ENCODE results near the gene ADM.
"Not testable (repeated sequence)": the region's sequence is repeated elsewhere in the genome, so short reads cannot be mapped to it uniquely, and the experiment has no call there.

Gene ADM

GRCh38 chr11:10304495-10305261, at the start of gene ADM:
Gene ADM (plus strand): TSS chr11:10305073. CDS start chr11:10305701, 628 bp downstream.
- DNase-seq (ENCODE audit: low spot score) (peak; percentile 89), FAIRE-seq (peak; percentile 30)

DNA sequence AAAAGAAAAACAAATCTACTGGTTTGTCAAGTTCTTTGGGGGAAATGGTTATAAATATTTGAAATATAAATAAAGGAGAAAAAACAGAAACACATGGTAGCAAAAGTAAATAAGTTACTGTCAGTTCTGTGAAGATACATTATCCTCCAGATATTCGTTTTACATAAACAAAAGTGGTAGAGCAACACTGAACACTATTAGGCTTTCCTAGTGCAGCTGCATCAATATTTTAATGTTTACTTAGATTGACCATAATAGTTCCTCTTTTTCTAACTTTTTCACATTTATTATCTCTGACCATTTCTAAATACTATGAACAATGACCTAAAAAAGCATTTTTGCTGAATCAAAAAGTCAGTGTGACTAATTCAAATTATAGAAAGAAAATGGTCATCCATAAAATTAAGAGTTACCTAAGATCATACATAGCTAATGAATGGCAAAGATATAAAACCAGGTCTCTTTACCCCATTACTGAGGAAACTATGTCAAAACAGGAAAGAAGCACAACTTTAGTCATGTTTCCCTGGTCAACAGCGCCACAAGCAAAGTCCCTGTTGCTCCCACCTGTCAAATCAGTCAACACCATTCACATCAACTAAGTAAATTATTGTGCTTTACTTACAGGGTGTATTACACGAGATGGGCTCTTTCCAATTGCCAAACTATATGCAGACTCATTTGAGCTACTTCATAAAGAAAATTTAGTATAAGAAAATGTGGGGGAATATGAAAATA, 49.3 kb upstream of the ADM start:
- peak; percentile 17 for FAIRE-seq
- no peak for DNase-seq (ENCODE audit: low spot score)

DNA sequence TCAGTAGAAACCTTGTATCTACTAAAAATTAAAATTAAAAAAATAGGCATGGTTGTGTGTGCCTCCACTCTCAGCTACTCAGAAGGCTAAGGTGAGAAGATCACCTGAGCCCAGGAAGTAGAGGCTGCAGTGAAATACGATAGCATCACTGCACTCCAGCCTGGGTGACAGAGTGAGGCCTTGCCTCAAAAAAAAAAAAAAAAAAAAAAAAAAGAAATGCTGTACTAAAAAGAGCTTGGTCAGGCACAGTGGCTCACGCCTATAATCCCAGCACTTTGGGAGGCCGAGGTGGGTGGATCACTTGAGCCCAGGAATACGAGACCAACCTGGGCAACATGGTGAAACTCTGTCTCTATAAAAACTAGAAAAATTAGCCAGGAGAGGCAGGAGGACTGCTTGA, 47.4 kb upstream of the ADM start:
- no peak for FAIRE-seq
- no peak for DNase-seq (ENCODE audit: low spot score)

DNA sequence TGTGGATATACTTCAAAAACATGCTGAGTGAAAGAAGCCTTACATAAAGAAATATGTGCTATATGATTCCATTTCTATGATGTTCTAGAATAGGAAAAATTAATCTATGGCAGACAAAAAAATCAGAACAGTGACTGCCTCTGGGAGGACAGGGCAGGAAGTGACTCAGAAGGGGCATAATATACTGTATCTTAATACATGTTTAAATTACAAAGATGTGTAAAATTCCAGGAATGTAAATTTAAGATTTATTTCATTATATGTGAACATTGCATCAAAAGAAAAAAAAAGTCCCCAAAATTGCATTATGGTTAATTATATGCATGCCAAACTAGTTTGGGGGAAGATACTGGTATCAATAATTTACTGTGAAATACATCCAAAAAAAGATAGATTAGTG, 43.1 kb upstream of the ADM start:
- peak; percentile 20 for FAIRE-seq
- DNase-seq (ENCODE audit: low spot score): no peak

GRCh38 chr11:10263929-10264328, 40.9 kb upstream of the ADM start:
- DNase-seq (ENCODE audit: low spot score) (peak; percentile 11), FAIRE-seq (no peak)

DNA sequence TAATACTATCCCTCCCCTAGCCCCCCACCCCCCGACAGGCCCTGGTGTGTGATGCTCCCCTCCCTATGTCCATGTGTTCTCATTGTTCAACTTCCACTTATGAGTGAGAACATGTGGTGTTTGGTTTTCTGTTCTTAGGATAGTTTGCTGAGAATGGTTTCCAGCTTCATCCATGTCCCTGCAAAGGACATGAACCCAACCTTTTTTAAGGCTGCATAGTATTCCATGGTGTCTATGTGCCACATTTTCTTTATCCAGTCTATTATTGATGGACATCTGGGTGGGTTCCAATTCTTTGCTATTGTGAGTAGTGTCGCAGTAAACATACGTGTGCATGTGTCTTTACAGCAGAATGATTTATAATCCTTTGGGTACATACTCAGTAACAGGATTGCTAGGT, 40.2 kb upstream of the ADM start:
- not testable (repeated sequence) for DNase-seq (ENCODE audit: low spot score); FAIRE-seq

DNA sequence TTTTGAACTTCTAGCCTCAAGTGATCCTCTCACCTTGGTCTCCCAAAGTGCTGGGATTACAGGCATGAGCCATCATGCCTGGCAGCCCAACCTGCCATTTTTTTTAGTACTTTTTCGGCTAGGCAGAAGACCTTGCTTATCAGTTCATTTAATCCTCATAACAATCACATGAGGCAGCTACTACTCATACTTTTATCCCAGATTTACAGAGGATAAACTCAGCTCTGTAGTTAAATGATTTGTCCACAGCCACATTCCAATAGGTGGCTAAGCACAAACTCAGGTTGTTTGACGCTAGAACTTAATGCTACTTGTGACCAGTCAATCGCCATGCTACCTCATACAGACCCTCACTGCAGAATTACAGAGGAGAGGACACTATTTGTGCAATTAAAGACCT, 38.9 kb upstream of the ADM start:
- DNase-seq (ENCODE audit: low spot score): no peak
- FAIRE-seq: no peak

DNA sequence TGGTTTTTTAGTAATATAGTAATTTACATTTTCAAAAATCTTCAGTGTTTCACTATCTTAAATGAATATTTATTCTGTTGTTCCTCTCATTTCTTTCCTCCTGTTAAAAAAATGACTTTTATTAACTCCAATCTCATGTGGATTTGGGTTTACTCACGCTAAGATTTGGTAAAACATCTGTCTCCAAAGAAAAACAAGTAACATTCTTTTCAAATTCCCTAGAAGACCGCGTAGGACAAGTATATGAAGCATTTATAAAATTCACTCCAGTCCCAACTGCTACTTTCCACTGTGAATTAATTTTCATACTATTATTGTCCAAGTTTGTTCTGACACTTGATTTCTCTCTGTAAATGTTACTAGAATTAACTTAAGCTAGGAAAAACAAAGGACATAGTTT, 37.1 kb upstream of the ADM start:
- DNase-seq (ENCODE audit: low spot score) (no peak), FAIRE-seq (no peak)

- no peak for FAIRE-seq
- no peak for DNase-seq (ENCODE audit: low spot score)
Measured at GRCh38 chr11:10268746-10269488, 36.0 kb upstream of the ADM start.

DNA sequence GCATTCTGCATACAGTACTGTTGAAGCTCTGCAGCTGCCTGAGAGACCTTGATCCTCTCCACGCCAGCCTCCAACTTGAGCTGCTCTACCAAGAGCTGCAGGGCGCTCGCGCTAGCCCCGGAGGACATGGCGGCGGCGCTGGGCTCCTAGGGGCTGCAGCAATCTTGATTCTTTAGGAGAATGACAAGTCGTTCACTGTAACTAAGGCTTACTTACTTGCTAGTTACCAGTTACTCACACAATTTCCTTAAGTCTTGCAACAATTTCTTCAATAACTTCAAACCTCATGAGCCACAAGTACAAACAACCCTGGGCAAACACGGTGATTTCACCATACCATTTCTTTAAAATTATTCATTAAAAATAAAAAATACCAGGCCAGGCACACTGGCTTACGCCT, 32.7 kb upstream of the ADM start:
- FAIRE-seq (no peak), DNase-seq (ENCODE audit: low spot score) (no peak)

- FAIRE-seq (no peak), DNase-seq (ENCODE audit: low spot score) (no peak)
Measured at GRCh38 chr11:10273738-10274137, 31.1 kb upstream of the ADM start.

GRCh38 chr11:10274726-10275125, 30.1 kb upstream of the ADM start:
- no peak for DNase-seq (ENCODE audit: low spot score)
- no peak for FAIRE-seq

- FAIRE-seq (no peak), DNase-seq (ENCODE audit: low spot score) (no peak)
Measured at GRCh38 chr11:10275714-10276113, 29.2 kb upstream of the ADM start.

DNA sequence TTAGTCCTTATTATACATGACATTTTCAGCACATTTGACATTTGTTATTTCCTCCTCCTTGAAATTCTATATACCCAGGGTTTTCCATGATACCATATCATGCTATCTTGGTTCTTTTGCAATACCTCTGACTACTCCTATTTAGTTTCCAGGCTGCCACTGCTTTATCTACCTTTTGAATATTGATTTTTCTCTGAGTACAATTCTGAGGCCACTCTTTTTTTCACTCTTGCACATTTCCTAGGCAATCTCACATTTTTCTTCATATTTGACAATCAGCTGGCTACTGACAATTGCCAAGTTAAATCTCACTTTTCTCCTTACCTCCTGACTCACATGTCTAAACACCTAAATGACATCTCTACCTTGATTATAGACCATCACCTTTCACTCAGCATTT, 22.8 kb upstream of the ADM start:
- FAIRE-seq: no peak
- DNase-seq (ENCODE audit: low spot score): no peak

GRCh38 chr11:10283991-10284390, 20.9 kb upstream of the ADM start:
- no peak for DNase-seq (ENCODE audit: low spot score)
- peak; percentile 7 for FAIRE-seq

GRCh38 chr11:10285148-10285802, 19.6 kb upstream of the ADM start:
- no peak for FAIRE-seq

GRCh38 chr11:10287140-10287539, 17.7 kb upstream of the ADM start:
- no peak for DNase-seq (ENCODE audit: low spot score)
- FAIRE-seq: no peak

More at GRCh38 chr11:10285148-10285802, 19.6 kb upstream of the ADM start:
- no peak for DNase-seq (ENCODE audit: low spot score)

DNA sequence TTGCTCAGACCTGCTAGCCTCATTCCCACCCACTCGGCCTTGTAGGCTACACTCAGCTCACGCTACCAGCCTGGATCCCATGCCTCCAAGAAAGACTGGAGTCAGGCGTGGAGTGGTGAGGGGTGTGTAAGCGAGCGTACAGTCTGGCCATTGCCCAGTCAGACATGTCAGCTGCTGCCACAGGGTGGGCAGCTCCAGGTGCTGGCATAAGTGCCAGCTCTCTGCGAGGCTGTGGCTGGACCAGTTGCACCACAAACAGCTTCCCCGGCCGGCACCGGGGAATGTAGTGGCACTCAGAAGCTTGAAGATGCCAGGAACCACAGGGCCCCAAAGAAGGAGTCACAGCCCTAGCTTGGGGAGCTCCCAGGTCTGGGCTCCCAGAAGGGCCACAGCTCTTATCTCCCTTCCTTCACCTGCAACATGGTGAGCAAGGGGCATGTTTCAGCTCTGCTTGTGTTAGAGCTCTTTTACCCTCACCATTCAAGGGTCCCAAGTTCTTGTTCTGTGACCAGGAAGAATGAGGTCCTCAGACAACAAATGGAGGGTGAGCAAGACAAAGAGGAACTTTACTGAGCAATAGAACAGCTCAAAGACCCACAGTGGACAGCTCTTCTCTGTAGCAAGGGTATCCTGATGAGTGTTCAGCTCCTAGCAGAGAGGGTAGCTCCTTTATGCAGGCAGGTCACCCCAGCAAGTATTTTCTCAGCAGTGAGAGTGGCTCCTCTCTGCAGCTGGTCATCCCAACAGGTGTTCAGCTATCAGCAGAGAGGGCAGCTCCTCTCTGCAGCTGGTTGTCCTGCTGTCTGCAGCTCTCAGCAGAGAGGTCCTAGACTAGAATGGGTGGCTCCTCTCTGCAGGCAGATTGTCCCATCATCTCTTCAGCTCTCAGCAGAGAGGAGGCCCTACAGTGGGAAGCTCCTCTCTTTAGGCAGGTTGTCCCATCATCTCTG, 16.8 kb upstream of the ADM start:
- FAIRE-seq: no peak

GRCh38 chr11:10288881-10289764, 15.8 kb upstream of the ADM start:
- no peak for DNase-seq (ENCODE audit: low spot score)
- no peak for FAIRE-seq

More for the DNA sequence above, 16.8 kb upstream of the ADM start:
- no peak for DNase-seq (ENCODE audit: low spot score)

All from RCC 7860 (cell line).